ENCODE results near the gene TMEM175.

Gene TMEM175

GRCh38 chr4:1001561-1002130 lies 69.4 kb downstream of the TMEM175 start:
- in situ Hi-C loops (cut with HindIII; ENCODE audit: low sequenced_read_pairs) = no loop called here

- in situ Hi-C loops (cut with HindIII; ENCODE audit: low sequenced_read_pairs) = no loop called here
Observed at GRCh38 chr4:1002131-1002630, 69.9 kb downstream of the TMEM175 start.

DNA sequence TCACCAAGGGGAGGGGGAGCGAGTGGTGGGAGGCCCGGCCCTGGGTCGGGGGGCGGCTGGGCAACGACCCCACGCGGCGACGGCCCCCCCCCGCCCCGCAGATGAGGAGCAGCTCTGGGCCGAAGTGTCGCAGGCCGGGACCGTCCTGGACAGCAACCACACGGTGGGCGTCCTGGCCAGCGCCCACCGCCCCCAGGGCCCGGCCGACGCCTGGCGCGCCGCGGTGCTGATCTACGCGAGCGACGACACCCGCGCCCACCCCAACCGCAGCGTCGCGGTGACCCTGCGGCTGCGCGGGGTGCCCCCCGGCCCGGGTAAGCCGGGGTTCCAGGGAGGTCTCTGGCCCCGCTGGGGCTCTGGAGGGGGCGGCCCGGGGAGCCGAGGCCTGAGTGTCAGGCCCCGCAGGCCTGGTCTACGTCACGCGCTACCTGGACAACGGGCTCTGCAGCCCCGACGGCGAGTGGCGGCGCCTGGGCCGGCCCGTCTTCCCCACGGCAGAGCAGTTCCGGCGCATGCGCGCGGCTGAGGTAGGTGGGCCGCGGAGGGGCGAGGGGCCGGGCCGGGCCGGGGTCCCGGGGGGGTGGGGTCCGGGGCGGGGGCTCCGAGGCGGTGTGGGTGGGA lies 70.5 kb downstream of the TMEM175 start:
- in situ Hi-C loops (cut with HindIII; ENCODE audit: low sequenced_read_pairs) = no loop called here

DNA sequence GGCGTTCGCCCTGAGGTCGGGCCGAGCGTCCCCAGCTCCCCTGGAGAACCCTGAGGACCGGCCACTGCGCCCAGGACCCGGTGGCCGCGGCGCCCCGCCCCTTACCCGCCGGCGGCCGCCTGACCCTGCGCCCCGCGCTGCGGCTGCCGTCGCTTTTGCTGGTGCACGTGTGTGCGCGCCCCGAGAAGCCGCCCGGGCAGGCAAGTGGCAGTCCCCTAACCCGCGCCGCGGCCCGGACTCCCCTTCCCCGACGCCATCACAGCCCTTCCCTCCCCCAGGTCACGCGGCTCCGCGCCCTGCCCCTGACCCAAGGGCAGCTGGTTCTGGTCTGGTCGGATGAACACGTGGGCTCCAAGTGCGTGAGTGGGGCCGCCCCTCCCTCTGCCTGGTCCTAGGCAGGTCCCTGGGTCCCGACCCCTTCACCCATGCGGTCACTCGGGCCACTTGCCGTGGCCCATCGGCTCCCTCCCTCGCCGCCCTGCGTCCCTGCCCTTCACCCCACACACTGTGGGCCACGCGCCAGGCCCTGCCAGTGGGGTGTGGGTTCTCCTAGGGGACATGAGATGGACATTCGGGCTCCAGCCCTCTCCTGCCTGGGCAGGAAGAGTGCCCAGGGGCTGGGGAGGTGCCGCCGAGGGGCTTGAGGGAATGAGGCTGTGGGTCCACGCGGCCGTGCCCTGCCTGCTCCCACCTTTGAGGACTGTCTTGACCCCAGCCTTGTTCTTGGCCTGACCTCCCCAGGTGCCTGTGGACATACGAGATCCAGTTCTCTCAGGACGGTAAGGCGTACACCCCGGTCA lies 71.2 kb downstream of the TMEM175 start:
- in situ Hi-C loops (cut with HindIII; ENCODE audit: low sequenced_read_pairs) = no loop called here

- in situ Hi-C loops (cut with HindIII; ENCODE audit: low sequenced_read_pairs) = no loop called here
Observed at GRCh38 chr4:1004071-1004418, 71.8 kb downstream of the TMEM175 start.

- in situ Hi-C loops (cut with HindIII; ENCODE audit: low sequenced_read_pairs) = no loop called here
Observed at GRCh38 chr4:1004557-1005485, 72.6 kb downstream of the TMEM175 start.

DNA sequence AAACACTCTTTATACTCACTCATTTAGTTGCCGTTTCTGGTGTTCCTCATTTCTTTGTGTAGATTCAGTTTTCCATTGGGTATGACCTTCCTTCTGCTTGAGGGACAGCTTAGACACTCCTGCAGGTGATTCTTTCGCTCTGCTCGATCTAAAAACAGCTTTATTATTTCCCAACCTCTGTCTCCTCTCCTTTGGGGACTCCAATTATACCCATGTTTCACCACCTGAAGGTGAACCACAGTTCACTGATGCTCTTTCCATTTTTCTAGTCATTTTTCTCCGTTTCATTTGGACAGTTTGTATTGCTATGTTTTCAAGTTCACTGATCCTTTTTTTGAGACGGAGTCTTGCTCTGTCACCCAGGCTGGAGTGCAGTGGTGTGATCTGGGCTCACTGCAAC lies 74.6 kb downstream of the TMEM175 start:
- in situ Hi-C loops (cut with HindIII; ENCODE audit: low sequenced_read_pairs) = no loop called here

Data from DLD1 (cell line).